Activated CD8-positive, alpha-beta memory T cell treated with anti-CD3 and anti-CD28 coated beads, Interleukin-2, amount 50 U/mL, for 4 hours (primary cell): ENCODE data around the gene PADI6.
A peak's percentile ranks its signal among the peaks of the same experiment; 100 is the strongest.
"Not testable (repeated sequence)": the region's sequence is repeated elsewhere in the genome, so short reads cannot be mapped to it uniquely, and the experiment has no call there.

Experiments used
- DNase-seq: peaks from one replicate; pipeline ENCODE4 v3.0.0-alpha.2; 2020

The PADI6 gene

GRCh38 chr1:17371896-17372295, at the start of gene PADI6:
Gene PADI6, plus strand, starts transcription at chr1:17372196. Its CDS starts 50 bp downstream, at chr1:17372246.
- no peak for DNase-seq

GRCh38 chr1:17328855-17329254, 43.1 kb upstream of the PADI6 start:
- no peak for DNase-seq

- DNase-seq: no peak
Observed at GRCh38 chr1:17329610-17330009, 42.4 kb upstream of the PADI6 start.

DNA sequence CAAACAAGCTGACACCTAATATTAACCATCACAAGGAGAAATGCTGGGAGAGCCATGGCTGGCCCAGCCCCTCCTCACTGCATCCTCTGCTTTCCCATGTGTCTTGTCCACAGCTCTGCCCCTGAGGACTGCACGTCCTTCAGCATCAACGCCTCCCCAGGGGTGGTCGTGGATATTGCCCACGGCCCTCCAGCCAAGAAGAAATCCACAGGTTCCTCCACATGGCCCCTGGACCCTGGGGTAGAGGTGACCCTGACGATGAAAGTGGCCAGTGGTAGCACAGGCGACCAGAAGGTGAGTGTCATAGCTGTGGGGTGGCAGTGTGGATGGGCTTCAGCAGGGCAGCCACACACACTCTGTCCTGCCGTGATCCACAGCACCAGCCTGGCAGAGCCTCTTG, 41.1 kb upstream of the PADI6 start:
- no peak for DNase-seq

- no peak for DNase-seq
Observed at GRCh38 chr1:17333081-17333480, 38.9 kb upstream of the PADI6 start.

DNA sequence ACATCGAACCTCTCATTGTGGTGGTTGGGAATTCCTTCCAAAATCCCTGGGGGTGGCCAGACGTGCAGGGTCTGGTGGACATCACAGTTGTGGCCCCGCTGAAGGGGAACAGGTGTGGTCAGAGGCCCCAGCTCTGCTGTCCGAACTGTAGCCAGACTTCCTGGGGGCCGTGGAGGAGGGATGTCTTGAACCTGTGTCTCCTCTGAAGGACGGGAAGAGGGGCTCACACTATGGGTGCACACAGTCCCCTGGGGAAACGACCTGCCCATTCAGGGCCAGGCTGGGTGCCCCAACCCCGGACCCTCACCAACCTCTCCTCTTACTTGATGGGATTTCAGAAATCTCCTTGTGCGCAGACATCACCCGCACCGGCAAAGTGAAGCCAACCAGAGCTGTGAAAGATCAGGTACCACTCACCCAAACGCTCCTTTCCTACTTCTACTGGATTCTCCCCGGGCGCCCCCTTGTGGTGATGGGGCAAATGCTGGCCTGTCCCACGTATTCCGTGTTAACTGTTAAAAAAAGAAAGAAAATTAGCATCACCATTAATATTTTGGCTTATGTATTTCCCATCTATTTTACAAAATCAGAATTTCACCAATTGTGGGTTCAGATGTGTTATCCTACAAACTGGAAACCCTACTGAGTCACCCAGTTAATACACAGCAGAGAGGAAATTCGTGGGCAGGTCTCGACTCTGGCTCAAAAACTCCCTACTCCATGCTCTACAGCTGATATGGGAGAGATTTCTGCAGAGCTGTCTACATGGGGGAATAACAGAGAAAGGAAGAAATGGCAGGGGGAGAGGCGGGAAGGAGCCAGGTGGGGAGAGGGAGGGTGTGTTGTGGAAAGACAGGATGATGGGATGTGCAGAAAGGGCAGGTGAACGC, 35.9 kb upstream of the PADI6 start:
- peak; percentile 68 for DNase-seq

GRCh38 chr1:17338706-17339493, 33.1 kb upstream of the PADI6 start:
- no peak for DNase-seq

GRCh38 chr1:17339521-17339920, 32.5 kb upstream of the PADI6 start:
- no peak for DNase-seq

DNA sequence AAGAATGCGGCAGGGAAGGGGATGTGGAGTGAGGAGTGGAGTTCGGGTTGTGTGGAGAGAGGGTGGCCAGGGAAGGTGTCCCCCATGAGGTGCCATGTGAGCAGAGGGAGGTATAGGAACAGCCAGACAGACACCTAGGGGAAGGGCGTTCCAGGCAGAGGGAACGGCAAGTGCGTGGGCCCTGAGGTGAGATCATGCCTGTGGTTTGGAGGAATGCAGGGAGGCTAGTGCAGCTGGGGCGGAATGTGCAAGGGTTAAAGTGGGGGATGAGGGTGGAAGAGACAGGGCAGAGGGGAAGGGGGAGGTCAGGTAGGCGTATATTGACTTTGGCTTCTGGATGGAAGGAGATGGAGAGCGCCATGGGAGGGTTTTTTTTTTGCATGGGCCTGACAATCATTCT, 31.6 kb upstream of the PADI6 start:
- DNase-seq: no peak

DNA sequence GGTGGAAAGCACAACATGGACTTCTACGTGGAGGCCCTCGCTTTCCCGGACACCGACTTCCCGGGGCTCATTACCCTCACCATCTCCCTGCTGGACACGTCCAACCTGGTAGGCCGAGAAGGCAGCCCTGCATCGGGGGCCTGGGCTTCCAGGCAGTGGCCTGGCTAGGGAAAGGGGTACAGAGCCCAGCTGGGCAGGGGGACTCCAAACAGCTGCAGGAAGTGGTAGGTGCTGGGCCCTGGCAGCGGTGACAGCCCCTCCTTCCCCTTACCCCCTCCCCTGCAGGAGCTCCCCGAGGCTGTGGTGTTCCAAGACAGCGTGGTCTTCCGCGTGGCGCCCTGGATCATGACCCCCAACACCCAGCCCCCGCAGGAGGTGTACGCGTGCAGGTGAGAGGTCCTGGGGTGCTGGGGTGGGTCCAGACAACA, 30.0 kb upstream of the PADI6 start:
- DNase-seq: no peak

DNA sequence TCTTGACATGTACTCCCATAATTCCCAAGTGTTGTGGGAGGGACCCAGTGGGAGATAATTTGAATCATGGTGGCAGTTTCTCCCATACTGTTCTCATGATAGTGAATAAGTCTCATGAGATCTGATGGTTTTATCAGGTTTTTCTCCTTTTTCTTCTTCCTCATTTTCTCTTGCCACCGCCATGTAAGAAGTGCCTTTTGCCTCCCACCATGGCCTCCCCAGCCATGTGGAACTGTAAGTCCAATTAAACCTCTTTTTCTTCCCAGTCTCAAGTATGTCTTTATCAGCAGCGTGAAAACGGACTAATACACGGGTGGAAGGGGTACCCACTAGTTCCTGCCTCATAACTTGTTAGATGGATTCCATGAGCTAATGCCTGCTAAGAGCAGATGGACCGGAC, 26.5 kb upstream of the PADI6 start:
- DNase-seq: not testable (repeated sequence)

DNA sequence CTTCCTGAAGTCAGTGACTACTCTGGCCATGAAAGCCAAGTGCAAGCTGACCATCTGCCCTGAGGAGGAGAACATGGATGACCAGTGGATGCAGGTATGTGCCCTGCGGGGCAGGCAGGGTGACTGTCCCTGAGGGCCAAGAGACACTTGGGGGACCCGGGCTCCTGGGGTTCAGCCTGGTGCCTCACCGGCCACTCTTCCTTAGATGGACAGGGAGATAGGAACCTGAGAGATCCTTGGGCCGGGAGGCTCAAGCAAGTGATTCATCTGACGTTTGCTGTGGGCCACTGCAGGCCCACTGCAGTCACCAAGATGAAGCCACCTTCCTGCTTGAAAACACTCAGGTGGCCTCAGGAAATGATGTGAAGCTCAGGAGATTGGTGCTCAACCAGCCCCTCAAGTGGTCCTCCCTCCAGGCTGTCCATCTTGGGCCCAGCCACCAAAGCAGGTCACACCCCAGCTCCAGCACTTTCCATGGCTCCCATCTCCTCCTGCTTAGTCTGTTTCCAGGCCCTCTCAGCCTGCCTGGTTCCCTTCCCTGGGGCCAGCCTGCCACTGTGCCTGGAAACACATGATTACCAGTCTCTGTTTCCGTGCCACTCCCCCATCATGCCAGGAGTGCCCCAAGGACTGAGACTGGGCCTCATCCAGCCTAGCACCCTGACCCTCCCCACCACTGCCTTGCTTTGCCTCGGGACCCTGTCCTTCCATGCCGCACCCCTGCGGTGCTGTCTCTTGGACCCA, 25.8 kb upstream of the PADI6 start:
- DNase-seq: no peak

- DNase-seq: no peak
Observed at GRCh38 chr1:17347769-17348592, 24.0 kb upstream of the PADI6 start.

DNA sequence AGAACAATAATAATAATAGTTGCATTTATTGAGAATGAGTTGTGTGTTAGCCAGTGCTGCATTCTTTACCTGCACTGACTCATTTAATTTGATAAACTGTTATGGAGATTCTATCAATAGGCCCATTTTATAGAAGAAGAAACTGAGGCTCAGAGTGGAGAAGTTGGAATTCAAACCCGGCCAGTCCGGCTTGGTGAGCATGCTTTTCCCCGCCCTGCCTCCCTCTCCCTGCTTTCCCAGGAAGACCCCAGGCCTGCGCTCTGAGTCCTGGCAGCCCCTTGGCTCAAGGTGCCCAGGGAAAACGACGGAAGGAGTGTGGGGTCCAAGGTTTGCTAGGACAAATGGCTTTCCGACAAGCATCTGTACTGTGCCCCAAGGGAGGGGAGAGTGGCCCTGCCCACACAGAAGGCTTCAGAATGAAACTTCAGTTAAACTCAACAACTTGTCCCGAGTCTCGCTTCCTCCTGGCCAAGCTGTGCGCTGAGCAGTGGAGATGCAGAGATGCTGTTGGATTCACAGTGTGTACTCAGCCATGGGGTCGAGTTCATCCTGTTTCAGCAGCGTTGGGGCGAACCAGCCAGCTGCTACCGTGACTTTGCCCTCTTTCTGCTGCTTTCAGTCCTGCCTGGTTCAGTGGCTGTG, 23.3 kb upstream of the PADI6 start:
- no peak for DNase-seq

- no peak for DNase-seq
Observed at GRCh38 chr1:17350083-17350482, 21.9 kb upstream of the PADI6 start.

DNA sequence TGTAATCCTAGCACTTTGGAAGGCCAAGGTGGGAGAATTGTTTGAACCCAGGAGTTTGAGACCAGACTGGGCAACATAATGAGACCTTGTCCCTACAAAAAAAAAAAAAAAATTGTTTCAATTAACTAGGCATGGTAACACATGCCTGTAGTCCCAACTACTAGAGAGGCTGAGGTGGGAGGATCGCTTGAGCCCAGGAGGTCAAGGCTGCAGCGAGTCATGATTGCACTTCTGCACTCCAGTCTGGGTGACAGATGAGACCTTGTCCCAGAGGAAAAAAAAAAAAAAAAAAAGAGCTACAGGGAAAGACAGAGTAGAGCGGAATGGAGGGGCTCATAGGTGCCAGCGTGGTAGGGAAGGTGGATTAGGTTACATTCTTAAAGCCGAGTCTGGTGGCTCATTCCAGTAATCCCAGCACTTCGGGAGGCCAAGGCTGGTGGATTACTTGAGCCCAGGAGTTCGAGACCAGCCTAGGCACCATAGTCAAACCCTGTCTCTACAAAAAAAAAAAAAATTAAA, 21.0 kb upstream of the PADI6 start:
- no peak for DNase-seq

- no peak for DNase-seq
Observed at GRCh38 chr1:17351598-17352324, 20.2 kb upstream of the PADI6 start.

DNA sequence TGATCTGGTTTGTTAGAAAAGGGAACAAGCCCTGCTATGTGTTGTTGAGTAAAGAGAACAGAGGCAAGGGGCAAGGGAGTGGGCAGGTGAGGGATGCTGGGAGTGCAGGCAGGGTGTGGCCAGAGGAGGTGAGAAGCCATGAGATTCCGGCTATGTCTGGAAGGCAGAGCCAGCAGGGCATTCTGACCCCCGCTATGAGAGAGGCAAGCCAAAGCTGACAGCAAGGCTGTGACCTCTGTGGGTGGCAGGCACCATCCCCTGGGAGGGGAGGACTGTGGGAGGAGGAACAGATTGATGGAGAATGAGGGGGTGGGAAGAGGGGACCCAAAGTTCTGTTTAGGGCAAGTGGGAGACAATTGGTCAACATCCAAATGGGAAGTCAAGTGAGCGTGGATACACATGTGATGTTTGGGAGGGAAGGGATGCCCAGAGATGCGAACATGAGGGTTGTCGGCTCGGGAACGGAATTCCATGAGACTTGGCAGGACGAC, 19.5 kb upstream of the PADI6 start:
- no peak for DNase-seq

- DNase-seq: peak; percentile 32
Observed at GRCh38 chr1:17355898-17356297, 16.1 kb upstream of the PADI6 start.

DNA sequence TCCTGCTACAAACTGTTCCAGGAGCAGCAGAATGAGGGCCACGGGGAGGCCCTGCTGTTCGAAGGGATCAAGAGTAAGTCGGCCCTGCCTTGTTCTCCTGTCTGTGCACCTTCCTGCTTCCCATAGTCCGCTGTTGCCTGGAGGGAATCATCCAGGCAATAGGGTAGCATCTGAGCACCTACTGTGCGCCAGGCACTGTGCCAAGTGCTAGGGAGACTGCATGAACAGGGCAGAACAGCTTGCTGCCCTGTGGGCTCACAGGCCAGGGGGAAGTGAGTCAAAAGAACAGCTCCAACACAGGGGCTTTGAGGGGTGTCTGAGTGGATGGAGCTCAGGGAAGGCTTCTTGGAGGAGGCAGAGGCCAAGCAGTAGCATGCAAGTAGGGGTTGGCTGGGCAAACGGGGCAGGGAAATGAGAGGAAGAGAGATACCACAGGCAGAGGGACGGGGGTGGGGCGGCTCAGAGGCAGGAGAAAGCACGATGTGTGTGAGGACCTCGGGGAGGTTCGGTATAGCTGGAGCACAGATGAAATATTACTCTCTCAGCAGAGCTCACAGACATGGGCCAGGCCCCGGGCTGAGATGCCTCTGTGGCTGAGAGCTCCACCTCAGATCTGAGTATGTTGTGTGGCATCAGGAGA, 15.5 kb upstream of the PADI6 start:
- DNase-seq: no peak
